Hematopoietic multipotent progenitor cell treated with erythropoietin and hydrocortisone succinate and interleukin-3 and kit ligand, for 6 days (in vitro differentiated cells): ENCODE measurements around the gene ZNF665.
"Not testable (repeated sequence)": the region's sequence is repeated elsewhere in the genome, so short reads cannot be mapped to it uniquely, and the experiment has no call there.

Experiments
- DNase-seq: peaks from one replicate; pipeline ENCODE4 v3.0.0-alpha.2; 2015

The ZNF665 gene

GRCh38 chr19:53192771-53193534 lies at the start of gene ZNF665:
TSS of gene ZNF665 (minus strand) at chr19:53193358. CDS start at chr19:53182898, 10,460 bp downstream.
- DNase-seq: peak; percentile 84

- peak; percentile 3 for DNase-seq
Observed at GRCh38 chr19:53237114-53237777, 44.1 kb upstream of the ZNF665 start.

GRCh38 chr19:53224606-53225005 lies 31.4 kb upstream of the ZNF665 start:
- DNase-seq: no peak

GRCh38 chr19:53222716-53223115 lies 29.6 kb upstream of the ZNF665 start:
- not testable (repeated sequence) for DNase-seq

GRCh38 chr19:53212703-53213320 lies 19.7 kb upstream of the ZNF665 start:
- DNase-seq: no peak

GRCh38 chr19:53211554-53211953 lies 18.4 kb upstream of the ZNF665 start:
- DNase-seq: not testable (repeated sequence)

- DNase-seq: peak; percentile 87
Observed at GRCh38 chr19:53196777-53197396, 3.7 kb upstream of the ZNF665 start.

GRCh38 chr19:53195265-53195903 lies 2.2 kb upstream of the ZNF665 start:
- peak; percentile 76 for DNase-seq

GRCh38 chr19:53193535-53194222 lies 521 bp upstream of the ZNF665 start:
- no peak for DNase-seq

- no peak for DNase-seq
Observed at GRCh38 chr19:53190253-53190652, 2.9 kb downstream of the ZNF665 start.

GRCh38 chr19:53189691-53190198 lies 3.4 kb downstream of the ZNF665 start:
- DNase-seq: not testable (repeated sequence)

- not testable (repeated sequence) for DNase-seq
Observed at GRCh38 chr19:53185155-53185882, 7.8 kb downstream of the ZNF665 start.

GRCh38 chr19:53183146-53183764 lies 9.9 kb downstream of the ZNF665 start:
- no peak for DNase-seq

GRCh38 chr19:53182202-53182601 lies 11.0 kb downstream of the ZNF665 start:
- DNase-seq: no peak

- no peak for DNase-seq
Observed at GRCh38 chr19:53177986-53178385, 15.2 kb downstream of the ZNF665 start.

GRCh38 chr19:53172889-53173288 lies 20.3 kb downstream of the ZNF665 start:
- DNase-seq: no peak

- DNase-seq: no peak
Observed at GRCh38 chr19:53165691-53166091, 27.5 kb downstream of the ZNF665 start.

GRCh38 chr19:53161123-53161522 lies 32.0 kb downstream of the ZNF665 start:
- peak; percentile 4 for DNase-seq

GRCh38 chr19:53160350-53160749 lies 32.8 kb downstream of the ZNF665 start:
- DNase-seq: no peak

- peak; percentile 20 for DNase-seq
Observed at GRCh38 chr19:53158119-53158656, 35.0 kb downstream of the ZNF665 start.

- no peak for DNase-seq
Observed at GRCh38 chr19:53157626-53158025, 35.5 kb downstream of the ZNF665 start.
